ENCODE results near the gene TMCO4.
"Not testable (repeated sequence)": the region's sequence is repeated elsewhere in the genome, so short reads cannot be mapped to it uniquely, and the experiment has no call there.

Gene TMCO4

GRCh38 chr1:19651141-19651737 lies 148.5 kb downstream of the TMCO4 start:
- DNase-seq: peak; percentile 45

GRCh38 chr1:19650416-19651140 lies 149.1 kb downstream of the TMCO4 start:
- DNase-seq: no peak

GRCh38 chr1:19648689-19649088 lies 151.0 kb downstream of the TMCO4 start:
- DNase-seq: no peak

- DNase-seq: no peak
Observed at GRCh38 chr1:19648239-19648638, 151.5 kb downstream of the TMCO4 start.

GRCh38 chr1:19647643-19648042 lies 152.1 kb downstream of the TMCO4 start:
- DNase-seq: no peak

GRCh38 chr1:19646377-19647319 lies 153.1 kb downstream of the TMCO4 start:
- no peak for DNase-seq

GRCh38 chr1:19645411-19646251 lies 154.1 kb downstream of the TMCO4 start:
- DNase-seq: no peak

GRCh38 chr1:19644681-19645410 lies 154.9 kb downstream of the TMCO4 start:
- no peak for DNase-seq

- no peak for DNase-seq
Observed at GRCh38 chr1:19644395-19644680, 155.4 kb downstream of the TMCO4 start.

GRCh38 chr1:19643602-19644394 lies 155.9 kb downstream of the TMCO4 start, which contains the start of gene NBL1:
Gene NBL1, plus strand, starts transcription at chr1:19644311. Its CDS starts 10,720 bp downstream, at chr1:19655031.
- DNase-seq: peak; percentile 57

- DNase-seq: no peak
Observed at GRCh38 chr1:19643121-19643520, 156.6 kb downstream of the TMCO4 start.

- no peak for DNase-seq
Observed at GRCh38 chr1:19640363-19641316, 159.1 kb downstream of the TMCO4 start.

- no peak for DNase-seq
Observed at GRCh38 chr1:19639999-19640362, 159.7 kb downstream of the TMCO4 start.

GRCh38 chr1:19639228-19639627 lies 160.5 kb downstream of the TMCO4 start:
- DNase-seq: not testable (repeated sequence)

GRCh38 chr1:19637606-19638005 lies 162.1 kb downstream of the TMCO4 start:
- no peak for DNase-seq

- not testable (repeated sequence) for DNase-seq
Observed at GRCh38 chr1:19636749-19637148, 163.0 kb downstream of the TMCO4 start.

- DNase-seq: no peak
Observed at GRCh38 chr1:19636065-19636464, 163.7 kb downstream of the TMCO4 start.

GRCh38 chr1:19635646-19636045 lies 164.1 kb downstream of the TMCO4 start:
- DNase-seq: no peak

- not testable (repeated sequence) for DNase-seq
Observed at GRCh38 chr1:19635064-19635463, 164.7 kb downstream of the TMCO4 start.

- DNase-seq: no peak
Observed at GRCh38 chr1:19633106-19633505, 166.6 kb downstream of the TMCO4 start.
